H1 (cell line): ENCODE results near the gene PHC2. TPM values are rescaled to one million over a fixed set of nuclear protein-coding genes. Genes with fewer than 3 reads are reported as not detected.

Source experiments
- CTCF ChIA-PET: fragments of 300-600 bp; sonication (Branson Sonifier 250); formaldehyde crosslinking; loops from one replicate; lab custom pipeline; 2021; ENCODE audit not compliant: partially characterized antibody; lab: Charles Lee
- POLR2A ChIA-PET: fragments of 300-600 bp; sonication (Branson Sonifier 250); formaldehyde crosslinking; loops from one replicate; lab custom pipeline; 2021; ENCODE audit warnings: inconsistent platforms; ENCODE audit not compliant: partially characterized antibody; lab: Charles Lee
- DNase-seq, 2 experiments: peaks; one replicate each; pipeline versions ENCODE4 v3.0.0 to v3.0.0-alpha.2; 2010 to 2022; ENCODE audit warnings: low spot score in 2 of 2, low read depth in 1 of 2, mixed read lengths in 1 of 2
- FAIRE-seq: peaks from 2 replicates; lab custom pipeline; 2011; peaks lifted over from hg19 to GRCh38; lab: Jason Lieb, UNC
- H2AFZ ChIP-seq: 2 replicates; pipeline ENCODE4 v1.8.1; 2012; ENCODE audit warnings: low read length, inconsistent platforms
- H2AK5ac ChIP-seq: 2 replicates; pipeline ENCODE4 v1.6.1; 2013; ENCODE audit warnings: low read depth, low read length
- H2BK120ac ChIP-seq: replicated peaks from 2 replicates; pipeline ENCODE3; 2013; ENCODE audit warnings: low read depth, low read length, inconsistent platforms
- H2BK12ac ChIP-seq: 2 replicates; pipeline ENCODE4 v1.6.1; 2013; ENCODE audit warnings: low read depth, low read length
- H2BK15ac ChIP-seq: 2 replicates; pipeline ENCODE4 v1.6.1; 2013; ENCODE audit warnings: low read length
- H2BK20ac ChIP-seq: 2 replicates; pipeline ENCODE4 v1.6.1; 2013; ENCODE audit warnings: low read length
- H2BK5ac ChIP-seq: 2 replicates; pipeline ENCODE4 v1.6.1; 2013; ENCODE audit warnings: low read depth, low read length
- H3K14ac ChIP-seq: 2 replicates; pipeline ENCODE4 v1.6.1; 2013; ENCODE audit warnings: inconsistent platforms; ENCODE audit not compliant: insufficient read length
- H3K18ac ChIP-seq: 2 replicates; pipeline ENCODE4 v1.6.1; 2013; ENCODE audit warnings: low read length; ENCODE audit errors: extremely low read depth
- H3K23ac ChIP-seq: 2 replicates; pipeline ENCODE4 v1.6.1; 2013; ENCODE audit warnings: inconsistent platforms; ENCODE audit not compliant: insufficient read length
- H3K23me2 ChIP-seq: 2 replicates; pipeline ENCODE4 v1.6.1; 2013; ENCODE audit warnings: low read depth, low read length
- H3K27ac ChIP-seq: 2 replicates; pipeline ENCODE4 v1.6.1; 2011; ENCODE audit warnings: low read depth, low read length, inconsistent platforms
- H3K27me3 ChIP-seq, 4 experiments: replicated peaks in 1 of 4; 1 replicate in 1 of 4; 2 replicates in 3 of 4; pipeline versions ENCODE4 v1.6.1 to v1.8.1; 2011 to 2013; ENCODE audit warnings: low read length in 3 of 4, mild to moderate bottlenecking in 3 of 4, inconsistent platforms in 2 of 4, mixed read lengths in 2 of 4, moderate library complexity in 1 of 4; ENCODE audit not compliant: control insufficient read depth in 3 of 4, insufficient read depth in 3 of 4; ENCODE audit errors: extremely low read depth in 1 of 4
- H3K36me3 ChIP-seq, 4 experiments: 2 replicates each; pipeline versions ENCODE4 v1.6.1 to v1.8.1; 2011 to 2013; ENCODE audit warnings: mild to moderate bottlenecking in 4 of 4, low read length in 3 of 4, moderate library complexity in 2 of 4, control low read depth in 1 of 4, inconsistent platforms in 1 of 4; ENCODE audit not compliant: insufficient read depth in 4 of 4, control insufficient read depth in 2 of 4
- H3K4ac ChIP-seq: replicated peaks from 2 replicates; pipeline ENCODE3; 2013; ENCODE audit warnings: low read length, low read depth, mixed read lengths, inconsistent platforms; ENCODE audit not compliant: insufficient read length
- H3K4me1 ChIP-seq, 4 experiments: replicated peaks in 1 of 4; 1 replicate in 1 of 4; 2 replicates in 3 of 4; pipeline versions ENCODE4 v1.6.1 to v1.8.1; 2011 to 2013; ENCODE audit warnings: low read length in 3 of 4, inconsistent platforms in 2 of 4, mixed read lengths in 1 of 4; ENCODE audit not compliant: insufficient read depth in 4 of 4, control insufficient read depth in 3 of 4
- H3K4me2 ChIP-seq, 2 experiments: 2 replicates each; pipeline versions ENCODE4 v1.6.1 to v1.8.1; 2011 to 2013; ENCODE audit warnings: low read depth in 2 of 2, low read length in 2 of 2, control low read depth in 1 of 2, inconsistent platforms in 1 of 2, mild to moderate bottlenecking in 1 of 2; ENCODE audit not compliant: insufficient read depth in 1 of 2
- H3K4me3 ChIP-seq, 4 experiments: fragments of 200-600, 300-600 bp in 1 of 4; sonication (generic), shearing (Covaris generic), sonication (Bioruptor Twin) in 1 of 4; 2 replicates each; pipeline versions ENCODE4 v1.5.1 to v1.8.1; 2011 to 2016; ENCODE audit warnings: low read length in 4 of 4, low read depth in 3 of 4, control low read depth in 2 of 4, inconsistent platforms in 2 of 4, mild to moderate bottlenecking in 2 of 4, mixed read lengths in 1 of 4, moderate library complexity in 1 of 4; ENCODE audit not compliant: insufficient read depth in 2 of 4; ENCODE audit errors: extremely low read depth in 1 of 4
- H3K56ac ChIP-seq: replicated peaks from 2 replicates; pipeline ENCODE3; 2013; ENCODE audit warnings: low read depth, mild to moderate bottlenecking, mixed read lengths, low read length, inconsistent platforms; ENCODE audit not compliant: insufficient read length
- H3K79me1 ChIP-seq: 2 replicates; pipeline ENCODE4 v1.6.1; 2013; ENCODE audit warnings: low read depth, low read length, control low read depth
- H3K79me2 ChIP-seq, 2 experiments: 2 replicates each; pipeline versions ENCODE4 v1.6.1 to v1.8.1; 2012 to 2013; ENCODE audit warnings: low read length in 2 of 2, mild to moderate bottlenecking in 2 of 2, inconsistent platforms in 1 of 2; ENCODE audit not compliant: insufficient read depth in 2 of 2, control insufficient read depth in 1 of 2
- H3K9ac ChIP-seq, 4 experiments: replicated peaks in 1 of 4; 1 replicate in 1 of 4; 2 replicates in 3 of 4; pipeline versions ENCODE4 v1.6.1 to v1.8.1; 2011 to 2013; ENCODE audit warnings: low read depth in 3 of 4, low read length in 3 of 4, control low read depth in 2 of 4, mild to moderate bottlenecking in 2 of 4, moderate library complexity in 2 of 4, inconsistent platforms in 1 of 4; ENCODE audit errors: extremely low read depth in 1 of 4
- H3K9me3 ChIP-seq, 2 experiments: 2 replicates each; pipeline versions ENCODE4 v1.6.1 to v1.8.1; 2012 to 2013; ENCODE audit warnings: mild to moderate bottlenecking in 2 of 2, moderate library complexity in 2 of 2, control low read depth in 1 of 2, inconsistent platforms in 1 of 2, low read depth in 1 of 2, low read length in 1 of 2, mixed read lengths in 1 of 2; ENCODE audit not compliant: insufficient read depth in 2 of 2
- H4K20me1 ChIP-seq, 2 experiments: replicated peaks in 1 of 2; 2 replicates each; pipeline versions ENCODE3 to v1.8.1; 2011 to 2013; ENCODE audit warnings: inconsistent platforms in 2 of 2, low read length in 2 of 2, mild to moderate bottlenecking in 1 of 2; ENCODE audit not compliant: insufficient read depth in 2 of 2, control insufficient read depth in 1 of 2
- H4K5ac ChIP-seq: 2 replicates; pipeline ENCODE4 v1.6.1; 2013; ENCODE audit warnings: low read length, low read depth, mixed read lengths, inconsistent platforms; ENCODE audit not compliant: insufficient read length
- H4K8ac ChIP-seq: 2 replicates; pipeline ENCODE4 v1.8.0; 2013; ENCODE audit warnings: mild to moderate bottlenecking, moderate library complexity, low read length, inconsistent platforms; ENCODE audit not compliant: insufficient read depth; ENCODE audit errors: extremely low read depth
- H4K91ac ChIP-seq: replicated peaks from 2 replicates; pipeline ENCODE3; 2013; ENCODE audit warnings: low read length, mixed read lengths, inconsistent platforms; ENCODE audit not compliant: insufficient read length
- JUN ChIP-seq: IDR thresholded peaks from 2 replicates; pipeline ENCODE4 v1.6.1; 2011; ENCODE audit warnings: low read depth, mild to moderate bottlenecking, improper control_type of control experiment, low read length
- PHF8 ChIP-seq: fragments of 200-600 bp; sonication (generic); conservative IDR thresholded peaks from 2 replicates; pipeline ENCODE4 v1.7.1; 2012; ENCODE audit warnings: low read depth, mild to moderate bottlenecking, inconsistent platforms, low read length, moderate library complexity
- POLR2A ChIP-seq, 2 experiments: IDR thresholded peaks; 1 replicate in 1 of 2; 2 replicates in 1 of 2; pipeline ENCODE4 v1.6.1; 2011; ENCODE audit warnings: low read depth in 2 of 2, low read length in 2 of 2, mild to moderate bottlenecking in 2 of 2; ENCODE audit errors: control extremely low read depth in 1 of 2
- RXRA ChIP-seq: IDR thresholded peaks from 2 replicates; pipeline ENCODE4 v1.6.1; 2011; ENCODE audit warnings: low read depth, mild to moderate bottlenecking, low read length, moderate library complexity; ENCODE audit not compliant: insufficient read depth
- TCF12 ChIP-seq: IDR thresholded peaks from 2 replicates; pipeline ENCODE4 v1.6.1; 2011; ENCODE audit warnings: low read depth, mild to moderate bottlenecking, low read length
- WGBS, 2 experiments: shearing (Covaris generic) in 1 of 2; methylation state at CpG; one replicate each; pipeline versions ENCODE4 v1.1.6 to v1.1.7; 2013 to 2015; ENCODE audit warnings: low lambda C conversion rate in 2 of 2, mixed read lengths in 2 of 2, inconsistent platforms in 1 of 2, low coverage in 1 of 2, missing lambda C conversion rate in 1 of 2; ENCODE audit not compliant: insufficient replicate concordance in 2 of 2, insufficient coverage in 1 of 2, insufficient read length in 1 of 2; ENCODE audit errors: extremely low coverage in 1 of 2, missing lambda C conversion rate in 1 of 2; 5-methylcytosine and 5-hydroxymethylcytosine counted together
- polyA plus RNA-seq, 7 experiments: library from polyadenylated mRNA; depleted of rRNA in 3 of 7; stranded (reverse) in 5 of 7; unstranded in 2 of 7; fragments of >200 nt in 5 of 7; fragments of 200-250 nt in 2 of 7; gene quantifications; 1 replicate in 5 of 7; 2 replicates in 1 of 7; 4 replicates in 1 of 7; pipeline versions ENCODE4 v1.2.1 to v1.2.3, GENCODE V29; 2011 to 2013; ENCODE audit warnings: missing spikeins in 2 of 7, mixed read lengths in 2 of 7
- total RNA-seq: library from RNA; stranded (reverse); fragmentation: NEBNext Ultra II Directional; extraction: Animal tissue kit (Norgen Biotek cat#: 25700); gene quantifications from 2 replicates; pipeline ENCODE4 v1.2.1, GENCODE V29; 2021
- TF ChIP-seq, protein P1 (sequence below): IDR thresholded peaks from 2 replicates; pipeline ENCODE4 v1.6.1; 2011; ENCODE audit warnings: low read depth, mild to moderate bottlenecking, low read length; ENCODE audit not compliant: insufficient read depth
- TF ChIP-seq, protein P2 (sequence below): IDR thresholded peaks from 2 replicates; pipeline ENCODE4 v1.6.1; 2012; ENCODE audit warnings: low read length, inconsistent platforms
- TF ChIP-seq, protein P3 (sequence below), 3 experiments: IDR thresholded peaks; 1 replicate in 2 of 3; 2 replicates in 1 of 3; pipeline versions ENCODE4 v1.5.1 to v1.6.1; 2011; ENCODE audit warnings: low read length in 3 of 3, mild to moderate bottlenecking in 3 of 3, inconsistent platforms in 2 of 3, low read depth in 1 of 3, moderate library complexity in 1 of 3; ENCODE audit not compliant: insufficient read depth in 1 of 3; ENCODE audit errors: control extremely low read depth in 1 of 3

Gene PHC2
- total and polyA plus RNA-seq, 2 of the 8 experiments (the other 6 are each of a cell fraction or from before 2014, with no cell fraction given), result 5.6 to 14.2 TPM

DNA sequence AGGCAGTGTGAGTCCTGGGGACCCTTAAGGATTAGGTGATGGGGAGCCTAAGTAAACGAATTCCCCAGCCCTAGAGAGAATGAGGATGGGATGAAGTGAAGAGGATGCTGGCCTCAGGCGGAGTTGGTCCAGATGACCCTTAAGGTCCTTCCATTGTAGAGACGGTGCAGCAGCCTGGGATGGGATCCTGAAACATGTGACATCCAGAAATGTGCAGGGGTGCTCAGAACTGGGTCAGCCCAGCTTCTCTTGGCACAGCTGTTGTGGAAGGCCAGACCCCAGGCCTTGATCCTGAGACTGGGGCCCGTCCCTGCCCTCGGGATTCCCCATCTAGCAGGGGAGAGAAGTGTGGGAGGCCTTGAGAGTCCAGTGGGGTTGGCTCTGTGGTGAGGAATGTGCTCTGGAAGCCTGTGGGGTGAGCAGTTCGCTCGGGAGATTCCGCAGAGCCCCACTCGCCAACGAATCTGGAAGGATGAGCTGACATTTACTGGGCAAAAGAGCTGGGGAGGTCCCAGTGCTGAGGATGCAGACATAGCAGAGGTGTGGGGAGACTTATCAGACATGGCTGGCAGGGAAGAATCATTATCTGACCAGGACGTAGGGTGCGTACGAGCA lies 138.1 kb downstream of the PHC2 start:
- Histone ChIP-seq H2AK5ac (no peak overlapping the region), H3K4me2 (no peak overlapping the region), H3K9ac (no peak overlapping the region), H3K79me1 (0 out of 2 replicates have a peak, but pooled peaks cover 3% of the 10 kb centered on the region), H3K4me1 (peaks cover 0 to 3% (median 0%) of the 10 kb centered on the region in 4 experiments; a peak in 1 of 7 replicates), H4K8ac (no peak overlapping the region), H3K9me3 (no peaks in the 10 kb centered on the region), H3K23ac (no peak overlapping the region), H3K79me2 (no peaks in the 10 kb centered on the region), H4K20me1 (peaks cover 2 to 4% of the 10 kb centered on the region in 2 experiments), H4K91ac (no peak overlapping the region), H3K4me3 (no peak overlapping the region), H3K18ac (no peak overlapping the region), H3K27ac (no peak overlapping the region), H2BK12ac (no peak overlapping the region), H2BK20ac (no peak overlapping the region), H2BK5ac (no peak overlapping the region), H2AFZ (no peak overlapping the region), H2BK120ac (no peak overlapping the region), H3K27me3 (no peaks in the 10 kb centered on the region), H3K36me3 (peaks cover 0 to 9% (median 5%) of the 10 kb centered on the region in 4 experiments; a peak in 6 of 8 replicates), H3K14ac (no peak overlapping the region), H3K23me2 (no peaks in the 10 kb centered on the region), H4K5ac (no peak overlapping the region), H2BK15ac (no peak overlapping the region), H3K56ac (no peak overlapping the region), H3K4ac (no peak overlapping the region)
- DNase-seq, result no peak
- 83% methylated on average over 13 of the region's 13 CpGs; no CpG with 5 or more reads in 1 of the 2 experiments for WGBS, 2 experiments
- no peak for FAIRE-seq
- ChIA-PET POLR2A (no interaction called here), CTCF (interaction anchor here (0.6 to 7.8 kb wide), 7 partner anchors 19 to 207 kb away, joined by 3 to 180 read pairs (median 3); no protein-coding TSS in a partner anchor)
- TF ChIP-seq, protein P1, sequence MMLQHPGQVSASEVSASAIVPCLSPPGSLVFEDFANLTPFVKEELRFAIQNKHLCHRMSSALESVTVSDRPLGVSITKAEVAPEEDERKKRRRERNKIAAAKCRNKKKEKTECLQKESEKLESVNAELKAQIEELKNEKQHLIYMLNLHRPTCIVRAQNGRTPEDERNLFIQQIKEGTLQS, result no peak
- TF ChIP-seq PHF8 (no peak), POLR2A (IDR thresholded peaks at IDR 0.05; ENCODE audit: control extremely low read depth in 1 of 2, low read depth in 2 of 2, low read length in 2 of 2) (no peak), TCF12 (no peak), RXRA (no peak), JUN (no peak)
- TF ChIP-seq, protein P2, sequence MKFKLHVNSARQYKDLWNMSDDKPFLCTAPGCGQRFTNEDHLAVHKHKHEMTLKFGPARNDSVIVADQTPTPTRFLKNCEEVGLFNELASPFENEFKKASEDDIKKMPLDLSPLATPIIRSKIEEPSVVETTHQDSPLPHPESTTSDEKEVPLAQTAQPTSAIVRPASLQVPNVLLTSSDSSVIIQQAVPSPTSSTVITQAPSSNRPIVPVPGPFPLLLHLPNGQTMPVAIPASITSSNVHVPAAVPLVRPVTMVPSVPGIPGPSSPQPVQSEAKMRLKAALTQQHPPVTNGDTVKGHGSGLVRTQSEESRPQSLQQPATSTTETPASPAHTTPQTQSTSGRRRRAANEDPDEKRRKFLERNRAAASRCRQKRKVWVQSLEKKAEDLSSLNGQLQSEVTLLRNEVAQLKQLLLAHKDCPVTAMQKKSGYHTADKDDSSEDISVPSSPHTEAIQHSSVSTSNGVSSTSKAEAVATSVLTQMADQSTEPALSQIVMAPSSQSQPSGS, result no peak
- TF ChIP-seq, protein P3, sequence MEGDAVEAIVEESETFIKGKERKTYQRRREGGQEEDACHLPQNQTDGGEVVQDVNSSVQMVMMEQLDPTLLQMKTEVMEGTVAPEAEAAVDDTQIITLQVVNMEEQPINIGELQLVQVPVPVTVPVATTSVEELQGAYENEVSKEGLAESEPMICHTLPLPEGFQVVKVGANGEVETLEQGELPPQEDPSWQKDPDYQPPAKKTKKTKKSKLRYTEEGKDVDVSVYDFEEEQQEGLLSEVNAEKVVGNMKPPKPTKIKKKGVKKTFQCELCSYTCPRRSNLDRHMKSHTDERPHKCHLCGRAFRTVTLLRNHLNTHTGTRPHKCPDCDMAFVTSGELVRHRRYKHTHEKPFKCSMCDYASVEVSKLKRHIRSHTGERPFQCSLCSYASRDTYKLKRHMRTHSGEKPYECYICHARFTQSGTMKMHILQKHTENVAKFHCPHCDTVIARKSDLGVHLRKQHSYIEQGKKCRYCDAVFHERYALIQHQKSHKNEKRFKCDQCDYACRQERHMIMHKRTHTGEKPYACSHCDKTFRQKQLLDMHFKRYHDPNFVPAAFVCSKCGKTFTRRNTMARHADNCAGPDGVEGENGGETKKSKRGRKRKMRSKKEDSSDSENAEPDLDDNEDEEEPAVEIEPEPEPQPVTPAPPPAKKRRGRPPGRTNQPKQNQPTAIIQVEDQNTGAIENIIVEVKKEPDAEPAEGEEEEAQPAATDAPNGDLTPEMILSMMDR (IDR thresholded peaks at IDR 0.05; ENCODE audit: control extremely low read depth in 1 of 3, insufficient read depth in 1 of 3, low read depth in 1 of 3, low read length in 3 of 3), result no peak
